ENCODE data around the gene CHD3. TPM values are rescaled to one million over a fixed set of nuclear protein-coding genes. Genes with fewer than 3 reads are reported as not detected.

The CHD3 gene
- total RNA-seq, 6 experiments from 2014 or later: 3.2 to 7.2 (median 5.1) TPM

- intact Hi-C loops (cut with DNase I): no loop called here
- DNase-seq: no peak
- H3K27me3 ChIP-seq: no peaks in the 10 kb centered on the region
- H3K9me3 ChIP-seq: no peaks in the 10 kb centered on the region
- 68% methylated on average over 3 of the region's 3 CpGs for WGBS (ENCODE audit: insufficient coverage, low coverage, low lambda C conversion rate, missing lambda C conversion rate)
- H3K4me1 ChIP-seq: no peaks in the 10 kb centered on the region
- no peak overlapping the region for H3K27ac ChIP-seq
- no peak for ATAC-seq
- TF ChIP-seq POLR2A (IDR thresholded peaks at IDR 0.05): no peak
- no peak for TF ChIP-seq CTCF (IDR thresholded peaks at IDR 0.05)
- H3K36me3 ChIP-seq: no peaks in the 10 kb centered on the region
- no peak overlapping the region for H3K4me3 ChIP-seq
Measured at GRCh38 chr17:7880076-7880868, 8.3 kb upstream of the CHD3 start.

GRCh38 chr17:7881276-7882054 lies 7.1 kb upstream of the CHD3 start:
- H3K4me3 ChIP-seq: no peak overlapping the region
- ATAC-seq: no peak
- 54% methylated on average over 6 of the region's 7 CpGs for WGBS (ENCODE audit: insufficient coverage, low coverage, low lambda C conversion rate, missing lambda C conversion rate)
- TF ChIP-seq CTCF (IDR thresholded peaks at IDR 0.05): no peak
- TF ChIP-seq POLR2A (IDR thresholded peaks at IDR 0.05): no peak
- H3K9me3 ChIP-seq: no peaks in the 10 kb centered on the region
- intact Hi-C loops (cut with DNase I): no loop called here
- peaks cover 0 to 11% (median 6%) of the 10 kb centered on the region in 4 donors for H3K4me1 ChIP-seq
- H3K27me3 ChIP-seq: no peaks in the 10 kb centered on the region
- DNase-seq: no peak
- no peaks in the 10 kb centered on the region for H3K36me3 ChIP-seq
- H3K27ac ChIP-seq: no peak overlapping the region

GRCh38 chr17:7882068-7882467 lies 6.5 kb upstream of the CHD3 start:
- no peak overlapping the region for H3K27ac ChIP-seq
- H3K4me3 ChIP-seq: no peak overlapping the region
- DNase-seq (no peak), ATAC-seq (no peak)
- WGBS (ENCODE audit: insufficient coverage, low coverage, low lambda C conversion rate, missing lambda C conversion rate): 75% methylated on average over 7 of the region's 7 CpGs
- H3K36me3 ChIP-seq: no peaks in the 10 kb centered on the region
- H3K4me1 ChIP-seq: peaks cover 0 to 18% (median 10%) of the 10 kb centered on the region in 4 donors
- H3K27me3 ChIP-seq: no peaks in the 10 kb centered on the region
- TF ChIP-seq CTCF (IDR thresholded peaks at IDR 0.05) (no peak), POLR2A (IDR thresholded peaks at IDR 0.05) (no peak)
- H3K9me3 ChIP-seq: no peaks in the 10 kb centered on the region
- intact Hi-C loops (cut with DNase I): no loop called here

- TF ChIP-seq POLR2A (IDR thresholded peaks at IDR 0.05): no peak
- DNase-seq (no peak), ATAC-seq (no peak)
- WGBS (ENCODE audit: insufficient coverage, low coverage, low lambda C conversion rate, missing lambda C conversion rate): 83% methylated on average over 1 of the region's 3 CpGs
- peaks cover 0 to 21% (median 11%) of the 10 kb centered on the region in 4 donors for H3K4me1 ChIP-seq
- no peak overlapping the region for H3K4me3 ChIP-seq
- H3K36me3 ChIP-seq: no peaks in the 10 kb centered on the region
- H3K9me3 ChIP-seq: no peaks in the 10 kb centered on the region
- intact Hi-C loops (cut with DNase I): no loop called here
- no peak overlapping the region for H3K27ac ChIP-seq
- H3K27me3 ChIP-seq: no peaks in the 10 kb centered on the region
Measured at GRCh38 chr17:7882629-7883028, 6.0 kb upstream of the CHD3 start.
